ENCODE measurements around the gene OPHN1. TPM values are rescaled to one million over a fixed set of nuclear protein-coding genes. Genes with fewer than 3 reads are reported as not detected.

OPHN1 gene
- total and polyA plus RNA-seq, 2 donors (not counting 3 experiments of a cell fraction or from before 2014, with no cell fraction given): 3.9 to 6.7 TPM

- ChIA-PET POLR2A (interaction anchor here (0.6 kb wide), 1 partner anchor 23 kb away, joined by 4 read pairs; no protein-coding TSS in a partner anchor), CTCF (interaction anchor here (1.0 to 1.5 kb wide), 2 partner anchors 17 to 226 kb away, joined by 3 to 5 read pairs; no protein-coding TSS in a partner anchor)
- no peaks in the 10 kb centered on the region for H3K4me1 ChIP-seq (ENCODE audit: control insufficient read depth, extremely low read depth, insufficient read depth, low read length)
- BruUV-seq (replicated peaks): no TSS peak
- no peak overlapping the region for H3K27ac ChIP-seq (ENCODE audit: insufficient read depth, low read depth, low read length)
- TF ChIP-seq MYC (IDR thresholded peaks at IDR 0.05; ENCODE audit: low read depth, low read length) (no peak), POLR2AphosphoS5 (IDR thresholded peaks at IDR 0.05; ENCODE audit: insufficient read depth, low read depth, low read length) (no peak), GATA2 (IDR thresholded peaks at IDR 0.05; ENCODE audit: insufficient read depth, insufficient read length, low read depth, low read length) (no peak), MAX (IDR thresholded peaks at IDR 0.05; ENCODE audit: insufficient read depth, insufficient read length) (no peak), EZH2 (IDR thresholded peaks at IDR 0.05; ENCODE audit: borderline replicate concordance, low read depth, low read length, severe bottlenecking) (no peak), JUN (IDR thresholded peaks at IDR 0.05; ENCODE audit: borderline replicate concordance, insufficient read depth, insufficient read length, low read depth) (no peak), POLR2A (IDR thresholded peaks at IDR 0.05; ENCODE audit: low read depth, low read length) (no peak), CTCF (IDR thresholded peaks at IDR 0.05; ENCODE audit: extremely low read depth in 1 of 2, insufficient read depth in 1 of 2, low read depth in 1 of 2, low read length in 2 of 2) (no peak), FOS (IDR thresholded peaks at IDR 0.05; ENCODE audit: borderline replicate concordance, insufficient read depth, low read length) (no peak)
- no peak for FAIRE-seq
- no peaks in the 10 kb centered on the region for H3K9me3 ChIP-seq (replicated peaks; ENCODE audit: control insufficient read depth, insufficient read depth, low read length)
- intact Hi-C loops (cut with micrococcal nuclease) (no loop called here), dilution Hi-C loops (cut with MboI; ENCODE audit: extremely low pct_ligation_motif_present, low sequenced_read_pairs) (no loop called here)
- H3K36me3 ChIP-seq (ENCODE audit: control insufficient read depth in 2 of 2, extremely low read depth in 1 of 2, insufficient read depth in 2 of 2, low read length in 2 of 2): no peaks in the 10 kb centered on the region
- no peak for DNase-seq (ENCODE audit: low read depth, low spot score)
- no peak overlapping the region for H2AFZ ChIP-seq (ENCODE audit: low read depth, low read length)
- H3K4me2 ChIP-seq (ENCODE audit: insufficient read depth, low read length): no peak overlapping the region
- H3K9me1 ChIP-seq (replicated peaks; ENCODE audit: control insufficient read depth, extremely low read depth, insufficient read depth, low read length): no peaks in the 10 kb centered on the region
- H3K79me2 ChIP-seq (ENCODE audit: control insufficient read depth, insufficient read depth, low read length): no peaks in the 10 kb centered on the region
- H4K20me1 ChIP-seq (replicated peaks; ENCODE audit: control insufficient read depth, extremely low read depth, insufficient read depth, low read length): no peaks in the 10 kb centered on the region
- no peak overlapping the region for H3K9ac ChIP-seq (replicated peaks; ENCODE audit: extremely low read depth, insufficient read depth, low read length)
- H3K4me3 ChIP-seq (replicated peaks in 1 of 3; ENCODE audit: insufficient read depth in 1 of 3, low read depth in 1 of 3, low read length in 3 of 3): no peak overlapping the region
- no peaks in the 10 kb centered on the region for H3K27me3 ChIP-seq (ENCODE audit: control insufficient read depth in 2 of 2, insufficient read depth in 2 of 2, low read length in 2 of 2)
Observed at GRCh38 chrX:68422478-68422877, 10.8 kb downstream of the OPHN1 start.

Data from endothelial cell of umbilical vein (primary cell).